Mesodermal cell (in vitro differentiated cells): ENCODE results near the gene CAMK2A.
"Not testable (repeated sequence)": the region's sequence is repeated elsewhere in the genome, so short reads cannot be mapped to it uniquely, and the experiment has no call there.

Experiments used
- H3K27ac ChIP-seq: 2 replicates; pipeline ENCODE4 v1.7.0; 2013; ENCODE audit warnings: mild to moderate bottlenecking, low read depth, low read length, moderate library complexity; ENCODE audit not compliant: severe bottlenecking
- H3K36me3 ChIP-seq: 2 replicates; pipeline ENCODE4 v1.7.1; 2013; ENCODE audit warnings: mild to moderate bottlenecking, low read length, moderate library complexity; ENCODE audit not compliant: control insufficient read depth, insufficient read depth
- H3K4me1 ChIP-seq: one replicate; pipeline ENCODE4 v1.7.1; 2013; ENCODE audit warnings: mild to moderate bottlenecking, low read length; ENCODE audit not compliant: insufficient read depth, control insufficient read depth, poor library complexity, severe bottlenecking
- H3K4me3 ChIP-seq: 2 replicates; pipeline ENCODE4 v1.7.0; 2013; ENCODE audit warnings: low read length, control low read depth, mild to moderate bottlenecking; ENCODE audit not compliant: insufficient read depth, poor library complexity, severe bottlenecking; ENCODE audit errors: extremely low read depth
- H3K9me3 ChIP-seq: 2 replicates; pipeline ENCODE4 v1.7.1; 2013; ENCODE audit warnings: mild to moderate bottlenecking, low read length, moderate library complexity; ENCODE audit not compliant: control insufficient read depth
- WGBS, 2 experiments: methylation state at CpG; one replicate each; pipeline ENCODE4 v1.1.5; 2013; ENCODE audit warnings: missing lambda C conversion rate in 2 of 2; ENCODE audit not compliant: insufficient coverage in 2 of 2; 5-methylcytosine and 5-hydroxymethylcytosine counted together

Gene CAMK2A

GRCh38 chr5:150234576-150235499 is 54.7 kb downstream of the CAMK2A start:
- 93 to 96% methylated on average over 3 to 4 of the region's 5 CpGs for WGBS, 2 experiments
- Histone ChIP-seq H3K4me1 (peaks cover 4% of the 10 kb centered on the region), H3K4me3 (no peak overlapping the region), H3K36me3 (no peaks in the 10 kb centered on the region), H3K9me3 (no peaks in the 10 kb centered on the region), H3K27ac (no peak overlapping the region)

GRCh38 chr5:150233706-150234105 is 55.9 kb downstream of the CAMK2A start:
- not testable (repeated sequence) for H3K4me3 ChIP-seq, H3K9me3 ChIP-seq, H3K36me3 ChIP-seq, H3K27ac ChIP-seq, H3K4me1 ChIP-seq
- 87 to 100% methylated on average over 3 to 5 of the region's 5 CpGs for WGBS, 2 experiments

GRCh38 chr5:150230842-150231241 is 58.7 kb downstream of the CAMK2A start:
- Histone ChIP-seq H3K36me3 (no peaks in the 10 kb centered on the region), H3K4me3 (no peak overlapping the region), H3K27ac (no peak overlapping the region), H3K9me3 (no peaks in the 10 kb centered on the region), H3K4me1 (peaks cover 7% of the 10 kb centered on the region)
- 90 to 95% methylated on average over 6 of the region's 7 CpGs for WGBS, 2 experiments

- H3K4me1 ChIP-seq = peaks cover 8% of the 10 kb centered on the region
- no peaks in the 10 kb centered on the region for H3K36me3 ChIP-seq
- H3K9me3 ChIP-seq = no peaks in the 10 kb centered on the region
- H3K4me3 ChIP-seq = no peak overlapping the region
- WGBS, 2 experiments = 84 to 96% methylated on average over 3 of the region's 3 CpGs
- no peak overlapping the region for H3K27ac ChIP-seq
Observed at GRCh38 chr5:150229571-150229970, 60.0 kb downstream of the CAMK2A start.

- 79 to 85% methylated on average over 9 to 10 of the region's 11 CpGs for WGBS, 2 experiments
- Histone ChIP-seq H3K4me3 (no peak overlapping the region), H3K27ac (no peak overlapping the region), H3K9me3 (no peaks in the 10 kb centered on the region), H3K4me1 (peaks cover 11% of the 10 kb centered on the region), H3K36me3 (no peaks in the 10 kb centered on the region)
Observed at GRCh38 chr5:150227606-150228273, 61.8 kb downstream of the CAMK2A start.

GRCh38 chr5:150227036-150227435 is 62.5 kb downstream of the CAMK2A start:
- Histone ChIP-seq H3K9me3 (no peaks in the 10 kb centered on the region), H3K36me3 (no peaks in the 10 kb centered on the region), H3K4me3 (no peak overlapping the region), H3K27ac (no peak overlapping the region), H3K4me1 (peaks cover 11% of the 10 kb centered on the region)
- 73 to 91% methylated on average over 1 of the region's 5 CpGs for WGBS, 2 experiments

GRCh38 chr5:150224483-150225027 is 65.0 kb downstream of the CAMK2A start:
- H3K9me3 ChIP-seq = no peaks in the 10 kb centered on the region
- no peak overlapping the region for H3K4me3 ChIP-seq
- H3K27ac ChIP-seq = no peak overlapping the region
- H3K36me3 ChIP-seq = no peaks in the 10 kb centered on the region
- 57 to 73% methylated on average over 3 to 4 of the region's 8 CpGs for WGBS, 2 experiments
- peaks cover 11% of the 10 kb centered on the region for H3K4me1 ChIP-seq

- no peaks in the 10 kb centered on the region for H3K9me3 ChIP-seq
- H3K36me3 ChIP-seq = no peaks in the 10 kb centered on the region
- WGBS, 2 experiments = 95 to 97% methylated on average over 3 of the region's 7 CpGs
- H3K4me3 ChIP-seq = no peak overlapping the region
- peaks cover 11% of the 10 kb centered on the region for H3K4me1 ChIP-seq
- H3K27ac ChIP-seq = no peak overlapping the region
Observed at GRCh38 chr5:150223474-150223873, 66.1 kb downstream of the CAMK2A start.

GRCh38 chr5:150222906-150223305 is 66.7 kb downstream of the CAMK2A start:
- Histone ChIP-seq H3K9me3 (no peaks in the 10 kb centered on the region), H3K27ac (no peak overlapping the region), H3K4me1 (peaks cover 10% of the 10 kb centered on the region), H3K4me3 (no peak overlapping the region), H3K36me3 (no peaks in the 10 kb centered on the region)
- 93 to 95% methylated on average over 12 to 16 of the region's 21 CpGs for WGBS, 2 experiments

GRCh38 chr5:150221471-150221870 is 68.1 kb downstream of the CAMK2A start:
- Histone ChIP-seq H3K4me1 (peaks cover 8% of the 10 kb centered on the region), H3K4me3 (no peak overlapping the region), H3K27ac (no peak overlapping the region), H3K36me3 (no peaks in the 10 kb centered on the region), H3K9me3 (no peaks in the 10 kb centered on the region)
- 81 to 89% methylated on average over 5 of the region's 5 CpGs for WGBS, 2 experiments
